CD8-positive, alpha-beta memory T cell (primary cell): ENCODE data around the gene RAB22A. TPM values are rescaled to one million over a fixed set of nuclear protein-coding genes. Genes with fewer than 3 reads are reported as not detected.
A peak's percentile ranks its signal among the peaks of the same experiment; 100 is the strongest.

Experiments used
- CTCF ChIA-PET: fragments of 350-600 bp; sonication (Branson Sonifier 250); formaldehyde crosslinking; loops from one replicate; lab custom pipeline; 2021; ENCODE audit warnings: antibody characterized with exemption; lab: Charles Lee
- POLR2A ChIA-PET: fragments of 350-600 bp; sonication (Branson Sonifier 250); formaldehyde crosslinking; loops from one replicate; lab custom pipeline; 2021; ENCODE audit warnings: antibody characterized with exemption; lab: Charles Lee
- DNase-seq, 5 donors: peaks; one replicate each; pipeline versions ENCODE4 v3.0.0 to v3.0.0-alpha.2; 2020 to 2022; ENCODE audit warnings: mixed read lengths in 1 of 5
- H3K27ac ChIP-seq: one replicate; pipeline ENCODE4 v1.7.0; 2013; ENCODE audit warnings: low read depth, mild to moderate bottlenecking, low read length, moderate library complexity
- H3K27me3 ChIP-seq: 2 replicates; pipeline ENCODE4 v1.7.0; 2013; ENCODE audit warnings: low read length, mild to moderate bottlenecking; ENCODE audit not compliant: insufficient read depth, poor library complexity, severe bottlenecking
- H3K36me3 ChIP-seq: 2 replicates; pipeline ENCODE4 v1.7.0; 2013; ENCODE audit warnings: mild to moderate bottlenecking, low read length, moderate library complexity; ENCODE audit not compliant: insufficient read depth
- H3K4me1 ChIP-seq: 2 replicates; pipeline ENCODE4 v1.7.0; 2013; ENCODE audit warnings: mild to moderate bottlenecking, low read length, moderate library complexity; ENCODE audit not compliant: insufficient read depth
- H3K4me3 ChIP-seq: 2 replicates; pipeline ENCODE4 v1.7.0; 2013; ENCODE audit warnings: mild to moderate bottlenecking, low read length
- H3K9me3 ChIP-seq: 2 replicates; pipeline ENCODE4 v1.7.0; 2013; ENCODE audit warnings: mild to moderate bottlenecking, low read length
- H3K27ac Mint-ChIP-seq, 8 donors: one replicate each; pipeline ENCODE4 v1.8.0; 2020 to 2021; ENCODE audit warnings: mixed read lengths in 8 of 8, mild to moderate bottlenecking in 6 of 8, inconsistent platforms in 3 of 8, moderate library complexity in 3 of 8
- H3K27me3 Mint-ChIP-seq, 2 donors: one replicate each; pipeline ENCODE4 v1.8.0; 2020 to 2021; ENCODE audit warnings: mixed read lengths in 2 of 2, mild to moderate bottlenecking in 1 of 2, moderate library complexity in 1 of 2
- H3K36me3 Mint-ChIP-seq, 3 donors: one replicate each; pipeline ENCODE4 v1.8.0; 2020 to 2021; ENCODE audit warnings: mixed read lengths in 3 of 3, inconsistent platforms in 1 of 3, mild to moderate bottlenecking in 1 of 3
- H3K4me1 Mint-ChIP-seq, 3 donors: one replicate each; pipeline ENCODE4 v1.8.0; 2020 to 2021; ENCODE audit warnings: mixed read lengths in 3 of 3, inconsistent platforms in 1 of 3, mild to moderate bottlenecking in 1 of 3
- H3K4me3 Mint-ChIP-seq, 7 donors: one replicate each; pipeline ENCODE4 v1.8.0; 2020 to 2021; ENCODE audit warnings: mixed read lengths in 7 of 7, mild to moderate bottlenecking in 6 of 7, moderate library complexity in 4 of 7, inconsistent platforms in 2 of 7
- H3K9me3 Mint-ChIP-seq, 5 donors: one replicate each; pipeline ENCODE4 v1.8.0; 2020 to 2022; ENCODE audit warnings: mixed read lengths in 5 of 5, mild to moderate bottlenecking in 3 of 5, moderate library complexity in 2 of 5, inconsistent platforms in 1 of 5
- polyA plus RNA-seq: library from polyadenylated mRNA; unstranded; fragments of 300-500 nt; fragmentation: Illumina TruSeq; gene quantifications from one replicate; pipeline ENCODE4 v1.2.3, GENCODE V29; 2021
- total RNA-seq, 2 experiments: library from RNA; stranded (reverse); gene quantifications; one replicate each; pipeline ENCODE4 v1.2.3, GENCODE V29; 2021

Gene RAB22A
- total and polyA plus RNA-seq, 3 experiments from 2014 or later = 14.9 to 17.6 (median 17.3) TPM

- H3K27ac ChIP-seq = peak overlapping the region; percentile 87
- no peaks in the 10 kb centered on the region for H3K27me3 ChIP-seq
- H3K36me3 ChIP-seq = no peaks in the 10 kb centered on the region
- no peaks in the 10 kb centered on the region for H3K9me3 Mint-ChIP-seq
- POLR2A ChIA-PET = interaction anchor here (0.6 to 2.2 kb wide), 5 partner anchors 82 to 726 kb away, joined by 3 to 10 read pairs (median 6); partner anchors contain the start of genes STX16 and VAPB
- peaks cover 0 to 2% of the 10 kb centered on the region in 2 donors for H3K27me3 Mint-ChIP-seq
- H3K36me3 Mint-ChIP-seq = peaks cover 0 to 12% (median 3%) of the 10 kb centered on the region in 3 donors
- H3K4me3 Mint-ChIP-seq = peak overlapping the region; percentile 60 to 89 (median 78)
- H3K4me1 ChIP-seq = peaks cover 46% of the 10 kb centered on the region
- H3K4me3 ChIP-seq = peak overlapping the region; percentile 48
- CTCF ChIA-PET = interaction anchor here (0.6 to 1.3 kb wide), 4 partner anchors 11 to 653 kb away, joined by 3 to 6 read pairs (median 4); partner anchors contain the start of gene VAPB
- H3K9me3 ChIP-seq = no peaks in the 10 kb centered on the region
- H3K27ac Mint-ChIP-seq = peak overlapping the region; percentile 97 to 99 (median 98)
- DNase-seq = peak; percentile 57 to 94 (median 88)
- H3K4me1 Mint-ChIP-seq = peaks cover 34 to 62% (median 43%) of the 10 kb centered on the region in 3 donors
Measured at GRCh38 chr20:58306421-58307261, 2.9 kb upstream of the RAB22A start.

GRCh38 chr20:58307270-58307669, 2.2 kb upstream of the RAB22A start:
- peak overlapping the region; percentile 97 to 99 (median 98) for H3K27ac Mint-ChIP-seq
- no peak for DNase-seq
- Histone ChIP-seq H3K27me3 (no peaks in the 10 kb centered on the region), H3K4me3 (peak overlapping the region; percentile 48), H3K9me3 (no peaks in the 10 kb centered on the region), H3K4me1 (peaks cover 53% of the 10 kb centered on the region), H3K36me3 (no peaks in the 10 kb centered on the region), H3K27ac (peak overlapping the region; percentile 87)
- H3K36me3 Mint-ChIP-seq = peaks cover 0 to 16% (median 2%) of the 10 kb centered on the region in 3 donors
- POLR2A ChIA-PET = interaction anchor here (0.6 to 2.2 kb wide), 4 partner anchors 82 to 725 kb away, joined by 3 to 10 read pairs (median 5); partner anchors contain the start of genes STX16 and VAPB
- H3K4me1 Mint-ChIP-seq = peaks cover 35 to 68% (median 45%) of the 10 kb centered on the region in 3 donors
- CTCF ChIA-PET = interaction anchor here (0.6 to 1.3 kb wide), 3 partner anchors 27 to 653 kb away, joined by 3 to 6 read pairs (median 4); partner anchors contain the start of gene VAPB
- peak overlapping the region; percentile 60 to 89 (median 78) for H3K4me3 Mint-ChIP-seq
- H3K27me3 Mint-ChIP-seq = peaks cover 0 to 2% of the 10 kb centered on the region in 2 donors
- H3K9me3 Mint-ChIP-seq = no peaks in the 10 kb centered on the region

- H3K4me3 Mint-ChIP-seq = peak overlapping the region; percentile 63 to 89 (median 71)
- H3K4me3 ChIP-seq = peak overlapping the region; percentile 52
- H3K36me3 ChIP-seq = peaks cover 6% of the 10 kb centered on the region
- peaks cover 42 to 74% (median 52%) of the 10 kb centered on the region in 3 donors for H3K4me1 Mint-ChIP-seq
- ChIA-PET CTCF (interaction anchor here (1.2 kb wide), 1 partner anchor 654 kb away, joined by 3 read pairs; no protein-coding TSS in a partner anchor), POLR2A (interaction anchor here (1.0 kb wide), 1 partner anchor 344 kb away, joined by 4 read pairs; no protein-coding TSS in a partner anchor)
- H3K4me1 ChIP-seq = peaks cover 60% of the 10 kb centered on the region
- no peaks in the 10 kb centered on the region for H3K9me3 Mint-ChIP-seq
- peak overlapping the region; percentile 91 to 99 (median 98) for H3K27ac Mint-ChIP-seq
- peaks cover 3 to 24% (median 4%) of the 10 kb centered on the region in 3 donors for H3K36me3 Mint-ChIP-seq
- H3K27me3 Mint-ChIP-seq = peaks cover 0 to 3% of the 10 kb centered on the region in 2 donors
- no peaks in the 10 kb centered on the region for H3K27me3 ChIP-seq
- peak in 1 of 5 donors; percentile 30 for DNase-seq
- no peaks in the 10 kb centered on the region for H3K9me3 ChIP-seq
- H3K27ac ChIP-seq = peak overlapping the region; percentile 64
Measured at GRCh38 chr20:58308290-58308679, 1.2 kb upstream of the RAB22A start.

- Histone ChIP-seq H3K27me3 (no peaks in the 10 kb centered on the region), H3K4me3 (peak overlapping the region; percentile 52), H3K4me1 (peaks cover 65% of the 10 kb centered on the region), H3K9me3 (no peaks in the 10 kb centered on the region), H3K27ac (peak overlapping the region; percentile 64), H3K36me3 (peaks cover 12% of the 10 kb centered on the region)
- Mint-ChIP-seq H3K4me1 (peaks cover 48 to 76% (median 58%) of the 10 kb centered on the region in 3 donors), H3K27me3 (peaks cover 0 to 5% of the 10 kb centered on the region in 2 donors), H3K27ac (peak overlapping the region; percentile 91 to 99 (median 98)), H3K4me3 (peak overlapping the region; percentile 67 to 89 (median 72)), H3K9me3 (no peaks in the 10 kb centered on the region), H3K36me3 (peaks cover 5 to 30% (median 5%) of the 10 kb centered on the region in 3 donors)
- POLR2A ChIA-PET = interaction anchor here (1.0 to 1.9 kb wide), 2 partner anchors 80 to 343 kb away, joined by 4 to 13 read pairs; partner anchors contain the start of gene VAPB
- peak in 4 of 5 donors; percentile 58 to 79 (median 72) for DNase-seq
- CTCF ChIA-PET = no interaction called here
Measured at GRCh38 chr20:58308680-58309527, 611 bp upstream of the RAB22A start.

GRCh38 chr20:58310291-58310782, 822 bp downstream of the RAB22A start:
- H3K36me3 Mint-ChIP-seq = peaks cover 5 to 42% (median 9%) of the 10 kb centered on the region in 3 donors
- H3K4me3 Mint-ChIP-seq = peak overlapping the region; percentile 90 to 98 (median 94)
- no peaks in the 10 kb centered on the region for H3K27me3 ChIP-seq
- peak overlapping the region; percentile 84 to 99 (median 95) for H3K27ac Mint-ChIP-seq
- peak overlapping the region; percentile 84 for H3K27ac ChIP-seq
- peaks cover 65% of the 10 kb centered on the region for H3K4me1 ChIP-seq
- POLR2A ChIA-PET = interaction anchor here (0.6 to 1.9 kb wide), 3 partner anchors 79 to 691 kb away, joined by 3 to 13 read pairs (median 6); partner anchors contain the start of gene VAPB
- H3K27me3 Mint-ChIP-seq = peaks cover 0 to 4% of the 10 kb centered on the region in 2 donors
- H3K9me3 ChIP-seq = no peaks in the 10 kb centered on the region
- no peaks in the 10 kb centered on the region for H3K9me3 Mint-ChIP-seq
- CTCF ChIA-PET = no interaction called here
- H3K4me3 ChIP-seq = peak overlapping the region; percentile 63
- H3K4me1 Mint-ChIP-seq = peaks cover 52 to 82% (median 71%) of the 10 kb centered on the region in 3 donors
- peak in 1 of 5 donors; percentile 18 for DNase-seq
- peaks cover 20% of the 10 kb centered on the region for H3K36me3 ChIP-seq

GRCh38 chr20:58312836-58313235, 3.3 kb downstream of the RAB22A start:
- Mint-ChIP-seq H3K4me3 (peak overlapping the region in 6 of 7 donors; percentile 15 to 79 (median 50)), H3K27ac (peak overlapping the region in 7 of 8 donors; percentile 5 to 98 (median 84)), H3K9me3 (no peaks in the 10 kb centered on the region), H3K4me1 (peaks cover 48 to 78% (median 71%) of the 10 kb centered on the region in 3 donors), H3K27me3 (peaks cover 0 to 3% of the 10 kb centered on the region in 2 donors), H3K36me3 (peaks cover 5 to 62% (median 13%) of the 10 kb centered on the region in 3 donors)
- H3K36me3 ChIP-seq = peaks cover 28% of the 10 kb centered on the region
- no peak overlapping the region for H3K4me3 ChIP-seq
- H3K27me3 ChIP-seq = no peaks in the 10 kb centered on the region
- CTCF ChIA-PET = interaction anchor here (0.6 kb wide), 1 partner anchor 26 kb away, joined by 3 read pairs; no protein-coding TSS in a partner anchor
- H3K9me3 ChIP-seq = no peaks in the 10 kb centered on the region
- H3K27ac ChIP-seq = no peak overlapping the region
- H3K4me1 ChIP-seq = peaks cover 45% of the 10 kb centered on the region
- POLR2A ChIA-PET = interaction anchor here (0.6 kb wide), 2 partner anchors 339 to 557 kb away, joined by 3 to 5 read pairs; no protein-coding TSS in a partner anchor
- no peak for DNase-seq
